GM12875 (cell line): ENCODE measurements around the gene CCDC43.

Experiments
- H3K4me3 ChIP-seq: one replicate; pipeline ENCODE4 v1.5.1; 2011; ENCODE audit warnings: low read depth, low read length, control low read depth
- TF ChIP-seq, protein P1 (sequence below): IDR thresholded peaks from 2 replicates; pipeline ENCODE4 v1.5.1; 2011; ENCODE audit warnings: low read depth, mild to moderate bottlenecking, control low read depth, inconsistent platforms, low read length, moderate library complexity, borderline replicate concordance; ENCODE audit not compliant: insufficient read depth

Gene CCDC43

GRCh38 chr17:44651228-44651627 lies 38.3 kb downstream of the CCDC43 start:
- TF ChIP-seq, protein P1, sequence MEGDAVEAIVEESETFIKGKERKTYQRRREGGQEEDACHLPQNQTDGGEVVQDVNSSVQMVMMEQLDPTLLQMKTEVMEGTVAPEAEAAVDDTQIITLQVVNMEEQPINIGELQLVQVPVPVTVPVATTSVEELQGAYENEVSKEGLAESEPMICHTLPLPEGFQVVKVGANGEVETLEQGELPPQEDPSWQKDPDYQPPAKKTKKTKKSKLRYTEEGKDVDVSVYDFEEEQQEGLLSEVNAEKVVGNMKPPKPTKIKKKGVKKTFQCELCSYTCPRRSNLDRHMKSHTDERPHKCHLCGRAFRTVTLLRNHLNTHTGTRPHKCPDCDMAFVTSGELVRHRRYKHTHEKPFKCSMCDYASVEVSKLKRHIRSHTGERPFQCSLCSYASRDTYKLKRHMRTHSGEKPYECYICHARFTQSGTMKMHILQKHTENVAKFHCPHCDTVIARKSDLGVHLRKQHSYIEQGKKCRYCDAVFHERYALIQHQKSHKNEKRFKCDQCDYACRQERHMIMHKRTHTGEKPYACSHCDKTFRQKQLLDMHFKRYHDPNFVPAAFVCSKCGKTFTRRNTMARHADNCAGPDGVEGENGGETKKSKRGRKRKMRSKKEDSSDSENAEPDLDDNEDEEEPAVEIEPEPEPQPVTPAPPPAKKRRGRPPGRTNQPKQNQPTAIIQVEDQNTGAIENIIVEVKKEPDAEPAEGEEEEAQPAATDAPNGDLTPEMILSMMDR = no peak
- H3K4me3 ChIP-seq = no peak overlapping the region

- TF ChIP-seq, protein P1 = no peak
- no peak overlapping the region for H3K4me3 ChIP-seq
Measured at GRCh38 chr17:44648963-44649362, 40.6 kb downstream of the CCDC43 start.

DNA sequence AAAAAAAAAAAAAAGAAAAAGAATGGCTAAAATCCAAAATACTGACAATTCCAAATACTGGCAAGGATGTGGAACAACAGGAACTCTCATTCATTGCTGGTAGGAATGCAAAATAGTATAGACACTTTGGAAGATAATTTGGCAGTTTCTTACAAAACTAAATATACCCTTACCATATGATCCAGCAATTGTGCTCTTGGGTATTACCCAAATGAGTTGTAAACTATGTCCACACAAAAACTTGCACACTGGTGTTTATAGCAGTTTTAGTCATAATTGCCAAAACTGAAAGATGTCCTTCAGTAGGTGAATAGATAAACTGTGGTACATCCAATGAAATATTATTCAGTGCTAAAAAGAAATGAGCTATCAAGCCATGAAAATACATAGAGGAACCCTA lies 41.8 kb downstream of the CCDC43 start:
- TF ChIP-seq, protein P1 = no peak
- H3K4me3 ChIP-seq = no peak overlapping the region

GRCh38 chr17:44646280-44646679 lies 43.3 kb downstream of the CCDC43 start:
- TF ChIP-seq, protein P1 = no peak

DNA sequence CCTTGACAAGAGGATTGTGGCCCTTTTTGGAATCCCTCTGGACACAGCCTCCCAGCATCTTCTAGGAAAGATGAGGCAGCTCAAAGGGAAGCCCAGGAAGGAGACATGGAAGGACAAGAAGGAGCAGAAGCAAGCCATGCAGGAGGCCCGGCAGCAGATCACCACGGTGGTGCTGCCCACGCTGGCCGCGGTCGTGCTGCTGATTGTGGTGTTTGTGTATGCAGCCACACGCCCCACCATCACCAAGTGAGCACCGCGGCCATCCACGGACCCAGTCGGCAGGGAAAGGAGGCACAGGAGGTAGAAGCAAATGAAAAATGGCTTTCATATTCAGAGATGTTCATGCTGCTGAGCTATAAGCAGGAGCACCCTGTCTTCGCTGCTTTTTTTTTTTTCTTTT lies 44.2 kb downstream of the CCDC43 start:
- TF ChIP-seq, protein P1 = no peak
- H3K4me3 ChIP-seq = no peak overlapping the region

More at GRCh38 chr17:44646280-44646679, 43.3 kb downstream of the CCDC43 start:
- no peak overlapping the region for H3K4me3 ChIP-seq

GRCh38 chr17:44642834-44643233 lies 46.7 kb downstream of the CCDC43 start:
- no peak overlapping the region for H3K4me3 ChIP-seq

DNA sequence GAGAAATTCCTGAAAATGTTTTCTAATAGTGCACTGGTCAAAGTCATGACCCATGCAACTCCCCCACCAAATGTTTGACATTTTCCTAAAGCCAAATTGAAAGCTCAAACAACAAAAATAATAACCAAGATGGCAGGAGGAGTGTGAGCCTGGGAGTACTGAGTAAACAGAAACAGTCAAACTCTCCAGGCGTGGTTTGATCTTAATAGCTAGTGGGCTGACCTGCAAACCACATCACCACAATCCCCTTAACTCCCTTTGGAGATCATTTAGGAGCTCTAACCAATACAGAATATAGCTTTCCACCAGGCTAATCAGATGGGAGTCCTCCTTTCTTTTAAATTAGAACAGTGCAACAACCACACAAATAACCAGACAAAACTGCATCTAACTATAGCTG lies 52.5 kb downstream of the CCDC43 start:
- H3K4me3 ChIP-seq = no peak overlapping the region
- TF ChIP-seq, protein P1 = no peak

More at GRCh38 chr17:44642834-44643233, 46.7 kb downstream of the CCDC43 start:
- TF ChIP-seq, protein P1 = no peak
